Caco-2 (cell line): Measurements from ENCODE around the gene EFCAB14. TPM values are rescaled to one million over a fixed set of nuclear protein-coding genes. Genes with fewer than 3 reads are reported as not detected.

Experiments used
- Bru-seq: library from RNA; stranded (reverse); fragments of 400-500 nt; gene quantifications from one replicate; lab custom pipeline; 2021; lab: Mats Ljungman, UMichigan
- BruChase-seq, 2 experiments: library from RNA; stranded (reverse); fragments of 400-500 nt; gene quantifications; one replicate each; lab custom pipeline; 2021; lab: Mats Ljungman, UMichigan
- BruUV-seq: library from RNA; stranded (reverse); fragments of 400-500 nt; replicated peaks from 2 replicates; lab custom pipeline; 2021; lab: Mats Ljungman, UMichigan
- CTCF ChIA-PET: fragments of 300-600 bp; sonication (Branson Sonifier 250); formaldehyde crosslinking; loops from one replicate; lab custom pipeline; 2022; ENCODE audit warnings: antibody characterized with exemption; lab: Charles Lee
- POLR2A ChIA-PET: fragments of 300-600 bp; sonication (Branson Sonifier 250); formaldehyde crosslinking; loops from one replicate; lab custom pipeline; 2022; ENCODE audit warnings: antibody characterized with exemption; lab: Charles Lee
- DNase-seq, 2 experiments: peaks; one replicate each; pipeline versions ENCODE4 v3.0.0 to v3.0.0-alpha.2; 2020 to 2022
- H3K27me3 ChIP-seq: replicated peaks from 2 replicates; pipeline ENCODE4 v1.6.0; 2011; ENCODE audit warnings: low read length; ENCODE audit not compliant: control insufficient read depth, insufficient read depth
- H3K36me3 ChIP-seq: 2 replicates; pipeline ENCODE4 v1.5.1; 2011; ENCODE audit warnings: low read length; ENCODE audit not compliant: control insufficient read depth, insufficient read depth
- H3K4me1 ChIP-seq: fragments of 250-450 bp; sonication (Bioruptor Pico); 2 replicates; pipeline ENCODE4 v1.5.1; 2020; ENCODE audit warnings: mild to moderate bottlenecking
- H3K4me3 ChIP-seq: 2 replicates; pipeline ENCODE4 v1.5.1; 2011; ENCODE audit warnings: low read depth, mild to moderate bottlenecking, control low read depth, low read length
- H3K9me3 ChIP-seq: fragments of 250-450 bp; sonication (Bioruptor Pico); 2 replicates; pipeline ENCODE4 v1.5.1; 2020; ENCODE audit warnings: mild to moderate bottlenecking, moderate library complexity
- H3K27ac Mint-ChIP-seq: one replicate; pipeline ENCODE4 v1.8.0; 2022; ENCODE audit warnings: mixed read lengths; ENCODE audit not compliant: unreplicated experiment
- H3K27me3 Mint-ChIP-seq: one replicate; pipeline ENCODE4 v1.8.0; 2022; ENCODE audit warnings: mixed read lengths; ENCODE audit not compliant: insufficient read depth, unreplicated experiment
- H3K36me3 Mint-ChIP-seq: one replicate; pipeline ENCODE4 v1.8.0; 2022; ENCODE audit warnings: mild to moderate bottlenecking, mixed read lengths; ENCODE audit not compliant: insufficient read depth, unreplicated experiment
- H3K4me1 Mint-ChIP-seq: one replicate; pipeline ENCODE4 v1.8.0; 2022; ENCODE audit warnings: low read depth, mixed read lengths; ENCODE audit not compliant: unreplicated experiment
- H3K4me3 Mint-ChIP-seq: one replicate; pipeline ENCODE4 v1.8.0; 2022; ENCODE audit warnings: mild to moderate bottlenecking, moderate library complexity, mixed read lengths; ENCODE audit not compliant: unreplicated experiment
- H3K9me3 Mint-ChIP-seq: one replicate; pipeline ENCODE4 v1.8.0; 2022; ENCODE audit warnings: mixed read lengths; ENCODE audit not compliant: unreplicated experiment
- CTCF ChIP-seq, 2 experiments: fragments of 200-600 bp in 1 of 2; IDR thresholded peaks; 1 replicate in 1 of 2; 2 replicates in 1 of 2; pipeline versions ENCODE4 v1.5.1 to v1.8.0; 2011 to 2022; ENCODE audit warnings: antibody characterized with exemption in 1 of 2, control low read depth in 1 of 2, inconsistent platforms in 1 of 2, low read depth in 1 of 2, low read length in 1 of 2, mild to moderate bottlenecking in 1 of 2, moderate library complexity in 1 of 2; ENCODE audit not compliant: insufficient read depth in 1 of 2, severe bottlenecking in 1 of 2, unreplicated experiment in 1 of 2
- intact Hi-C: fragments of 100-400 bp; cut with micrococcal nuclease; formaldehyde crosslinking; loops from one replicate; pipeline ENCODE4 v1.10.0; 2022; ENCODE audit not compliant: unreplicated experiment
- long read RNA-seq: library from polyadenylated mRNA; stranded (forward); transcript quantifications from one replicate; pipeline ENCODE4 v2.0.0, GENCODE V29; 2022
- total RNA-seq: library from RNA; stranded (reverse); gene quantifications from 2 replicates; pipeline ENCODE4 v1.2.3, GENCODE V29; 2022

The EFCAB14 gene
- total RNA-seq (60.3 and 61.6 TPM in 2 replicates), Bru-seq, nascent RNA (percentile 85 among the genes with signal in this experiment), BruChase-seq, experiment 1, labeled RNA remaining after a 2-hour chase (percentile 85 among the genes with signal in this experiment), BruChase-seq, experiment 2, labeled RNA remaining after a 6-hour chase (percentile 94 among the genes with signal in this experiment)
- long read RNA-seq, full-length matches to known transcripts, result 39 of 89 reads
- long read RNA-seq, partial matches to known transcripts, result 5 of 89 reads
- long read RNA-seq, other reads (novel, unspliced or antisense), result 45 of 89 reads

GRCh38 chr1:46718727-46719622 lies at the start of gene EFCAB14:
Gene EFCAB14 (minus strand): TSS chr1:46719114. CDS start chr1:46718087, 1,027 bp downstream.
- no peaks in the 10 kb centered on the region for H3K9me3 Mint-ChIP-seq
- BruUV-seq, result TSS peak; percentile 35
- ChIA-PET CTCF (interaction anchor here (0.6 kb wide), 1 partner anchor 114 kb away, joined by 3 read pairs; the partner anchor contains the start of gene MKNK1), POLR2A (interaction anchor here (0.5 kb wide), 1 partner anchor 115 kb away, joined by 3 read pairs; the partner anchor contains the start of gene MKNK1)
- H3K36me3 Mint-ChIP-seq, result peaks cover 17% of the 10 kb centered on the region
- Histone ChIP-seq H3K4me3 (peak within 1 kb of the TSS; percentile 93), H3K36me3 (no peaks in the 10 kb centered on the region), H3K9me3 (no peaks in the 10 kb centered on the region), H3K27me3 (no peaks in the 10 kb centered on the region), H3K4me1 (peaks cover 13% of the 10 kb centered on the region)
- H3K27ac Mint-ChIP-seq, result peak within 1 kb of the TSS; percentile 93
- intact Hi-C loops, result no loop called here
- H3K27me3 Mint-ChIP-seq, result no peaks in the 10 kb centered on the region
- no peak for TF ChIP-seq CTCF (IDR thresholded peaks at IDR 0.05; ENCODE audit: insufficient read depth in 1 of 2, low read depth in 1 of 2, low read length in 1 of 2, severe bottlenecking in 1 of 2, unreplicated experiment in 1 of 2)
- DNase-seq, result peak; percentile 97 to 99
- peaks cover 21% of the 10 kb centered on the region for H3K4me1 Mint-ChIP-seq
- peak within 1 kb of the TSS; percentile 93 for H3K4me3 Mint-ChIP-seq

DNA sequence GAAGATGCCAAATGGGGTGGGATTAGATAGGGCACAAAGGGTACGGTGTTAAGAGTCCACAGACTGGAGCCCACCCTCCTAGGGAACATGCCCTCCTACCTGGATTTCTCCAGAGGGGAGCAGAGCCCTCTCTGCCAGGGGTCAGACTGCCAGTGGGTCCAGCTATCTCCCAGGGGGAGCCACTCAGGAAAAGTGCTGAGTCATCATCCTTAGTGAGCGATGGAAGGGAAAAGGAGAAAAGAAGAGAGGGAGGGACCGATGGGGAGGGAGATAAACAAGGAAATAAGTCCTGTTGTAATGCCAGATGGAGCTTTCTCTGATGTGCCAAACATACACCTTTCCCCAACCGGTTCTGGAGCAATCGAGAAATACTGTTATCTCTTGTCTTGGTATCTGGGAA lies 49.5 kb upstream of the EFCAB14 start:
- no TSS peak for BruUV-seq
- no peak for TF ChIP-seq CTCF (IDR thresholded peaks at IDR 0.05; ENCODE audit: insufficient read depth in 1 of 2, low read depth in 1 of 2, low read length in 1 of 2, severe bottlenecking in 1 of 2, unreplicated experiment in 1 of 2)
- H3K9me3 ChIP-seq, result peaks cover 7% of the 10 kb centered on the region; the same call in 1 of the 2 replicates
- H3K27me3 Mint-ChIP-seq, result no peaks in the 10 kb centered on the region
- no peak overlapping the region for H3K4me3 Mint-ChIP-seq
- H3K36me3 ChIP-seq, result no peaks in the 10 kb centered on the region
- H3K27me3 ChIP-seq, result no peaks in the 10 kb centered on the region
- peaks cover 16% of the 10 kb centered on the region for H3K9me3 Mint-ChIP-seq
- ChIA-PET CTCF (no interaction called here), POLR2A (no interaction called here)
- H3K27ac Mint-ChIP-seq, result no peak overlapping the region
- no peak overlapping the region for H3K4me3 ChIP-seq
- no peak for DNase-seq
- H3K4me1 ChIP-seq, result peaks cover 9% of the 10 kb centered on the region; the same call in 1 of the 2 replicates
- intact Hi-C loops, result no loop called here
- H3K36me3 Mint-ChIP-seq, result no peaks in the 10 kb centered on the region
- H3K4me1 Mint-ChIP-seq, result no peaks in the 10 kb centered on the region
